ENCODE results near the gene PLIN3.
"Not testable (repeated sequence)": the region's sequence is repeated elsewhere in the genome, so short reads cannot be mapped to it uniquely, and the experiment has no call there.

Gene PLIN3

GRCh38 chr19:4805140-4805539 lies 62.3 kb downstream of the PLIN3 start:
- DNase-seq = not testable (repeated sequence)

- peak; percentile 49 for DNase-seq
These were observed 63.5 kb downstream of the PLIN3 start for GRCh38 chr19:4803736-4804695.

- DNase-seq = no peak
These were observed 64.8 kb downstream of the PLIN3 start for GRCh38 chr19:4802711-4803110.

GRCh38 chr19:4801085-4801619 lies 66.3 kb downstream of the PLIN3 start:
- DNase-seq = no peak

GRCh38 chr19:4800591-4801081 lies 66.8 kb downstream of the PLIN3 start:
- no peak for DNase-seq

- no peak for DNase-seq
These were observed 72.1 kb downstream of the PLIN3 start for GRCh38 chr19:4795400-4795799.

GRCh38 chr19:4794971-4795370 lies 72.5 kb downstream of the PLIN3 start:
- no peak for DNase-seq

- DNase-seq = not testable (repeated sequence)
These were observed 74.2 kb downstream of the PLIN3 start for GRCh38 chr19:4793278-4793677.

- not testable (repeated sequence) for DNase-seq
These were observed 74.6 kb downstream of the PLIN3 start for GRCh38 chr19:4792866-4793195.

GRCh38 chr19:4792019-4792865 lies 75.2 kb downstream of the PLIN3 start:
- DNase-seq = not testable (repeated sequence)

GRCh38 chr19:4791183-4792018 lies 76.1 kb downstream of the PLIN3 start, which contains the start of gene FEM1A:
FEM1A (plus strand) TSS chr19:4791734; CDS start chr19:4791855, 121 bp downstream.
- peak; percentile 99 for DNase-seq
